Measurements from ENCODE around the gene TBC1D5. TPM values are rescaled to one million over a fixed set of nuclear protein-coding genes. Genes with fewer than 3 reads are reported as not detected.

Gene TBC1D5
- total RNA-seq, 3 donors from 2014 or later (not counting 1 experiment from before 2014, with no cell fraction given) = 63.8 to 81.9 (median 74.9) TPM

DNA sequence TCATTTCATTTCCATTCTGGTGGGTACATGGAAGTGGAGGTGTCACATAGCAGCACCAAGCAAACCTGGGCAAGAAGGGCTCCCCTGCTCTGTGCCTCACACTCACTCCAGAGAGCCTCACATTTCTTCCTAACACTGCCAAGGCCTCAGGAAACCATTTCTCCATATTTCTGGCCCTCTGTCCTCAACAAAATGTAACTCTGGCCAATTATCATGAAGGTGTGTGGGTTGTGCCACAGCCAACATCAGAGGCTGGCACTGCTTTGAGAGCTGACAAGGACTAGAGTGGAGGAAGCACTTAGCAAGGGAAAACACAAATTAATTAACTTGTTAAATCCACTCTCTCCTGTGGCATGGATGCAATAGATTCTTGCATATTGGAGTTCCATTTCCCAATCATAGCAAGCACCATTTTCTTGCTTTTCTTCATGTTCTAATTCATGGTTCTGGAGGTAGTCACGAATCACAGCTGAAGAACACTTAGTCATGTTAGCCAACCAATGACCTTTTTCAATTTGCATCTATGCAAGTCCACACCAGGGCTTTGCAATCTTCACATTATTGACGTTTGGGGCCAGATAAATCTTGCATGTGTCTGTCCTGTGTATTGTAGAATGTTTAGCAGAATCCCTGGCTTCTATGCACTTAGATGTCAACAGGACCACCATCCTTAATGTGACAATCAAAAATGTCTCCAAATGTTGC is 616.5 kb downstream of the TBC1D5 start:
- no peaks in the 10 kb centered on the region for H3K27me3 Mint-ChIP-seq (ENCODE audit: low read depth in 2 of 2)
- H3K27ac Mint-ChIP-seq = no peak overlapping the region
- no peak overlapping the region for H3K27ac ChIP-seq (ENCODE audit: low read length)
- H3K9me3 ChIP-seq (ENCODE audit: control insufficient read depth, insufficient read depth, low read length) = peaks cover 6% of the 10 kb centered on the region
- peaks cover 8 to 13% of the 10 kb centered on the region in 2 donors for H3K4me1 Mint-ChIP-seq
- peaks cover 0 to 5% of the 10 kb centered on the region in 2 donors for H3K9me3 Mint-ChIP-seq
- H3K4me3 Mint-ChIP-seq = no peak overlapping the region
- H3K36me3 ChIP-seq (ENCODE audit: control insufficient read depth, insufficient read depth, low read length) = no peaks in the 10 kb centered on the region
- WGBS (ENCODE audit: insufficient coverage) = 92% methylated on average over 2 of the region's 2 CpGs
- no peaks in the 10 kb centered on the region for H3K36me3 Mint-ChIP-seq
- TF ChIP-seq, protein P1, sequence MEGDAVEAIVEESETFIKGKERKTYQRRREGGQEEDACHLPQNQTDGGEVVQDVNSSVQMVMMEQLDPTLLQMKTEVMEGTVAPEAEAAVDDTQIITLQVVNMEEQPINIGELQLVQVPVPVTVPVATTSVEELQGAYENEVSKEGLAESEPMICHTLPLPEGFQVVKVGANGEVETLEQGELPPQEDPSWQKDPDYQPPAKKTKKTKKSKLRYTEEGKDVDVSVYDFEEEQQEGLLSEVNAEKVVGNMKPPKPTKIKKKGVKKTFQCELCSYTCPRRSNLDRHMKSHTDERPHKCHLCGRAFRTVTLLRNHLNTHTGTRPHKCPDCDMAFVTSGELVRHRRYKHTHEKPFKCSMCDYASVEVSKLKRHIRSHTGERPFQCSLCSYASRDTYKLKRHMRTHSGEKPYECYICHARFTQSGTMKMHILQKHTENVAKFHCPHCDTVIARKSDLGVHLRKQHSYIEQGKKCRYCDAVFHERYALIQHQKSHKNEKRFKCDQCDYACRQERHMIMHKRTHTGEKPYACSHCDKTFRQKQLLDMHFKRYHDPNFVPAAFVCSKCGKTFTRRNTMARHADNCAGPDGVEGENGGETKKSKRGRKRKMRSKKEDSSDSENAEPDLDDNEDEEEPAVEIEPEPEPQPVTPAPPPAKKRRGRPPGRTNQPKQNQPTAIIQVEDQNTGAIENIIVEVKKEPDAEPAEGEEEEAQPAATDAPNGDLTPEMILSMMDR (IDR thresholded peaks at IDR 0.05) = no peak
- no peaks in the 10 kb centered on the region for H3K27me3 ChIP-seq (ENCODE audit: control insufficient read depth, insufficient read depth, low read length)
- DNase-seq (no peak), ATAC-seq (no peak)
- no peak overlapping the region for H3K4me3 ChIP-seq (ENCODE audit: low read length)
- no peaks in the 10 kb centered on the region for H3K4me1 ChIP-seq (ENCODE audit: control insufficient read depth, insufficient read depth, low read length)
- intact Hi-C loops (cut with micrococcal nuclease) = no loop called here

DNA sequence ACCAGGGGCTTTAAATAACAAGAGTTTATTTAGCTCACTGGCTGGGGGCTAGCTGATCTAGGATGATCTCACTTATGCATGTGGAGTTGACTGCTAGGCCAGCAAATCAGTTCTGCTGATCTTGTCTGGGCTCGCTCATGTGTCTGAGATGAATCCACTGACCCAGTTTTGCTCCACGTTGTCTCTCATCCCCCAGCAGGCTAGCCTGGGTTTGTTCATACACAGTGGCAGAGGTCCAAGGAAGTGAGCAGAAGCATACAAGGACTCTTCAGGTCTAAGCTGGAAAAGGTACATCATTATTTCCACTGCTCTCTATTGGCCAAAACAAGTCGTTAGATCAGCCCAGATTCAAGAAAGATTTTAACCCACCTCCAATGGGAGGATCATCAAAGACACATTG is 619.7 kb downstream of the TBC1D5 start:
- Histone ChIP-seq H3K4me3 (ENCODE audit: low read length) (no peak overlapping the region), H3K9me3 (ENCODE audit: control insufficient read depth, insufficient read depth, low read length) (no peaks in the 10 kb centered on the region), H3K4me1 (ENCODE audit: control insufficient read depth, insufficient read depth, low read length) (no peaks in the 10 kb centered on the region), H3K27me3 (ENCODE audit: control insufficient read depth, insufficient read depth, low read length) (no peaks in the 10 kb centered on the region), H3K27ac (ENCODE audit: low read length) (no peak overlapping the region), H3K36me3 (ENCODE audit: control insufficient read depth, insufficient read depth, low read length) (no peaks in the 10 kb centered on the region)
- intact Hi-C loops (cut with micrococcal nuclease) = no loop called here
- H3K27ac Mint-ChIP-seq = no peak overlapping the region
- no peaks in the 10 kb centered on the region for H3K9me3 Mint-ChIP-seq
- 91% methylated on average over 2 of the region's 3 CpGs for WGBS (ENCODE audit: insufficient coverage)
- peaks cover 0 to 3% of the 10 kb centered on the region in 2 donors for H3K27me3 Mint-ChIP-seq (ENCODE audit: low read depth in 2 of 2)
- DNase-seq (no peak), ATAC-seq (no peak)
- H3K36me3 Mint-ChIP-seq = no peaks in the 10 kb centered on the region
- H3K4me3 Mint-ChIP-seq = no peak overlapping the region
- TF ChIP-seq, protein P1 (IDR thresholded peaks at IDR 0.05) = no peak
- H3K4me1 Mint-ChIP-seq = no peaks in the 10 kb centered on the region

DNA sequence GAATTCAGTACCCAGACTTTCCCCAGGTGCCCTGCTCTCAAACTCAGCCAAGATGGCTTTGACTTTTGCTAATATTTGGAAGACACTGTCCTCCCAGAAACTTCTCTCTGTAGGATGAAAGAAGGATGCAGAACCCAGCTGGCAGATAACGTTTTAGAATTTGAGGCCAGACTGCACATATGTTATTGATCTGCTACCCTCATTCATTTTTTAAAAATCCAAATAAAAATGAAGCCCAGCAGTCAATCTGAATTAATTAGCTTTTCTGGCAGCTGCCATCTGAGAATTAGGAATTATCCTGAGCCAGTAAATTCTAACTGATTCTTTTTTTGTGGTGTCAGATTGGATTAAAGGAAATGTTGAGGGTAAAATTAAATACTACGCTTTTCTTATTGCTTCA is 621.1 kb downstream of the TBC1D5 start:
- DNase-seq (no peak), ATAC-seq (no peak)
- no peak overlapping the region for H3K4me3 Mint-ChIP-seq
- intact Hi-C loops (cut with micrococcal nuclease) = no loop called here
- Histone ChIP-seq H3K27ac (ENCODE audit: low read length) (no peak overlapping the region), H3K27me3 (ENCODE audit: control insufficient read depth, insufficient read depth, low read length) (no peaks in the 10 kb centered on the region), H3K4me1 (ENCODE audit: control insufficient read depth, insufficient read depth, low read length) (no peaks in the 10 kb centered on the region), H3K36me3 (ENCODE audit: control insufficient read depth, insufficient read depth, low read length) (no peaks in the 10 kb centered on the region), H3K4me3 (ENCODE audit: low read length) (no peak overlapping the region), H3K9me3 (ENCODE audit: control insufficient read depth, insufficient read depth, low read length) (no peaks in the 10 kb centered on the region)
- 100% methylated on average over 1 of the region's 2 CpGs for WGBS (ENCODE audit: insufficient coverage)
- H3K27ac Mint-ChIP-seq = no peak overlapping the region
- H3K27me3 Mint-ChIP-seq (ENCODE audit: low read depth in 2 of 2) = peaks cover 0 to 6% of the 10 kb centered on the region in 2 donors
- peaks cover 0 to 5% of the 10 kb centered on the region in 2 donors for H3K4me1 Mint-ChIP-seq
- no peaks in the 10 kb centered on the region for H3K9me3 Mint-ChIP-seq
- TF ChIP-seq, protein P1 (IDR thresholded peaks at IDR 0.05) = no peak
- H3K36me3 Mint-ChIP-seq = no peaks in the 10 kb centered on the region

DNA sequence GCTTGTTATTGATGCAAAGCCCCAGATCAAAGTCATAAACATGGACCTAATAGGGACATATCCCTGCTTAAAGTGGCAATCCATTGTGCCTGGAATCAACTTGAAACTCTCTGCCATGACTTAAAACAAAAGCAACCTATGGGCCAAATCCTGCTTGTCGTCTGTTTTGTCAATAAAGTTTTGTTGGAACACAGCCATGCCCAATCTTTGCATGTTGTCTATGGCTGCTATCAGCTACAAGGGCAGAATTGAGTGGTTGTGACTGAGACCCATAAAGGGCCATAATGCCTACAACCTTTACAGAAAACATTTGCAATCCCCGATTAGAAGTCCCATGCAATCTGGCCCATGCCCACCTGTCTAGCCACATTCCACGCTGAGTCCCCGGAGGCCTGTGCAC is 622.3 kb downstream of the TBC1D5 start:
- ATAC-seq = no peak
- H3K27me3 ChIP-seq (ENCODE audit: control insufficient read depth, insufficient read depth, low read length) = no peaks in the 10 kb centered on the region
- no peak overlapping the region for H3K27ac ChIP-seq (ENCODE audit: low read length)
- DNase-seq = no peak
- 96% methylated on average over 4 of the region's 4 CpGs for WGBS (ENCODE audit: insufficient coverage)
- Mint-ChIP-seq H3K4me3 (no peak overlapping the region), H3K9me3 (no peaks in the 10 kb centered on the region), H3K4me1 (peaks cover 0 to 5% of the 10 kb centered on the region in 2 donors), H3K27ac (no peak overlapping the region), H3K36me3 (no peaks in the 10 kb centered on the region), H3K27me3 (ENCODE audit: low read depth in 2 of 2) (peaks cover 0 to 6% of the 10 kb centered on the region in 2 donors)
- TF ChIP-seq, protein P1 (IDR thresholded peaks at IDR 0.05) = no peak
- no peaks in the 10 kb centered on the region for H3K36me3 ChIP-seq (ENCODE audit: control insufficient read depth, insufficient read depth, low read length)
- no peaks in the 10 kb centered on the region for H3K4me1 ChIP-seq (ENCODE audit: control insufficient read depth, insufficient read depth, low read length)
- H3K4me3 ChIP-seq (ENCODE audit: low read length) = no peak overlapping the region
- intact Hi-C loops (cut with micrococcal nuclease) = no loop called here
- no peaks in the 10 kb centered on the region for H3K9me3 ChIP-seq (ENCODE audit: control insufficient read depth, insufficient read depth, low read length)

Measured in natural killer cell (primary cell).